ENCODE results near the gene SERTAD1. TPM values are rescaled to one million over a fixed set of nuclear protein-coding genes. Genes with fewer than 3 reads are reported as not detected.

The SERTAD1 gene
- total and polyA plus RNA-seq, 2 of the 4 experiments (the other 2 are of a cell fraction), result 21.1 to 27.4 TPM

- no peak overlapping the region for H3K4me2 ChIP-seq (ENCODE audit: low read depth, low read length)
- H3K18ac ChIP-seq (ENCODE audit: low read depth, low read length), result no peak overlapping the region
- no peak overlapping the region for H2BK20ac ChIP-seq (ENCODE audit: low read depth, low read length)
- no peaks in the 10 kb centered on the region for H3K9me3 ChIP-seq (ENCODE audit: control insufficient read depth, insufficient read depth, low read length)
- H2BK5ac ChIP-seq (ENCODE audit: low read depth, low read length, poor library complexity, severe bottlenecking), result no peak overlapping the region
- dilution Hi-C loops (cut with HindIII; ENCODE audit: low sequenced_read_pairs, unreplicated experiment) (no loop called here), in situ Hi-C loops (cut with MboI; ENCODE audit: low sequenced_read_pairs) (no loop called here), intact Hi-C loops (cut with micrococcal nuclease) (no loop called here)
- H3K9ac ChIP-seq (ENCODE audit: low read depth, low read length), result no peak overlapping the region
- H3K4ac ChIP-seq (ENCODE audit: low read depth, low read length), result no peak overlapping the region
- H3K56ac ChIP-seq (ENCODE audit: extremely low read depth, insufficient read depth, low read length), result no peak overlapping the region
- no peak overlapping the region for H2AK9ac ChIP-seq (replicated peaks; ENCODE audit: low read depth, low read length, poor library complexity)
- no peaks in the 10 kb centered on the region for H3K4me1 ChIP-seq (ENCODE audit: control insufficient read depth, insufficient read depth, low read length)
- H2BK15ac ChIP-seq (ENCODE audit: low read depth, low read length), result no peak overlapping the region
- H4K8ac ChIP-seq (ENCODE audit: low read depth in 2 of 2, low read length in 2 of 2), result no peak overlapping the region
- no peak overlapping the region for H4K5ac ChIP-seq (ENCODE audit: low read depth, low read length)
- peaks cover 0 to 4% of the 10 kb centered on the region in 2 experiments; a peak in 1 of 4 replicates for H3K79me1 ChIP-seq (ENCODE audit: low read depth in 1 of 2, low read length in 2 of 2)
- no TSS peak for BruUV-seq (replicated peaks)
- no peak for ATAC-seq (ENCODE audit: low read depth)
- H2AK5ac ChIP-seq (ENCODE audit: low read depth, low read length), result no peak overlapping the region
- H2AFZ ChIP-seq (replicated peaks; ENCODE audit: low read length, poor library complexity), result no peak overlapping the region
- no peak overlapping the region for H4K91ac ChIP-seq (ENCODE audit: insufficient read depth, low read depth, low read length)
- TF ChIP-seq RFX5 (IDR thresholded peaks at IDR 0.05; ENCODE audit: low read depth, low read length) (no peak), USF2 (IDR thresholded peaks at IDR 0.05; ENCODE audit: low read depth, low read length) (no peak), MAZ (IDR thresholded peaks at IDR 0.05; ENCODE audit: borderline replicate concordance, low read depth, low read length) (no peak), MXI1 (IDR thresholded peaks at IDR 0.05; ENCODE audit: borderline replicate concordance, low read depth, low read length) (no peak), NFE2L2 (IDR thresholded peaks at IDR 0.05; ENCODE audit: low read depth, low read length) (no peak), FOS (IDR thresholded peaks at IDR 0.05; ENCODE audit: low read depth, low read length) (no peak), POLR2A (IDR thresholded peaks at IDR 0.05; ENCODE audit: low read depth, low read length) (no peak), RCOR1 (IDR thresholded peaks at IDR 0.05; ENCODE audit: insufficient replicate concordance, low read length) (no peak), CHD1 (IDR thresholded peaks at IDR 0.05; ENCODE audit: low read depth, low read length) (no peak), SMC3 (IDR thresholded peaks at IDR 0.05; ENCODE audit: low read depth, low read length) (no peak), ELK1 (IDR thresholded peaks at IDR 0.05; ENCODE audit: borderline replicate concordance, low read depth, low read length) (no peak), CTCF (conservative IDR thresholded peaks at IDR 0.05; ENCODE audit: low read depth, low read length) (no peak), MAFK (IDR thresholded peaks at IDR 0.05; ENCODE audit: low read depth, low read length) (no peak), CEBPB (IDR thresholded peaks at IDR 0.05; ENCODE audit: low read depth, low read length) (no peak), RAD21 (IDR thresholded peaks at IDR 0.05; ENCODE audit: low read length) (no peak), BHLHE40 (IDR thresholded peaks at IDR 0.05; ENCODE audit: low read depth, low read length) (no peak)
- peaks cover 60% of the 10 kb centered on the region for H3K36me3 ChIP-seq (ENCODE audit: control insufficient read depth, insufficient read depth, low read length)
- H3K23ac ChIP-seq (ENCODE audit: low read depth, low read length), result no peak overlapping the region
- no peak overlapping the region for H3K14ac ChIP-seq (replicated peaks; ENCODE audit: low read depth, low read length)
- DNase-seq, result no peak
- H3K9me1 ChIP-seq (ENCODE audit: insufficient read depth, low read length), result peaks cover 7% of the 10 kb centered on the region; the same call in 1 of the 2 replicates
- H3K4me3 ChIP-seq (ENCODE audit: insufficient read depth, low read depth, low read length), result no peak overlapping the region
- 95% methylated on average over 4 of the region's 17 CpGs; no CpG with 5 or more reads in 1 of the 2 experiments for WGBS, 2 experiments (ENCODE audit: extremely low coverage in 2 of 2, insufficient read length in 1 of 2)
- peaks cover 2% of the 10 kb centered on the region; the same call in 1 of the 2 replicates for H4K20me1 ChIP-seq (ENCODE audit: insufficient read depth, low read length)
- H3K27ac ChIP-seq (ENCODE audit: insufficient read depth, low read length), result no peak overlapping the region
- H3K27me3 ChIP-seq (ENCODE audit: control insufficient read depth, insufficient read depth, low read length), result no peaks in the 10 kb centered on the region
- H2BK120ac ChIP-seq (ENCODE audit: low read depth, low read length), result no peak overlapping the region
- CTCF ChIA-PET, result interaction anchor here (0.6 kb wide), 1 partner anchor 50 kb away, joined by 3 read pairs; no protein-coding TSS in a partner anchor
- POLR2A ChIA-PET (ENCODE audit: unreplicated experiment), result no interaction called here
Measured at GRCh38 chr19:40376286-40376862, 49.4 kb downstream of the SERTAD1 start.

Data from IMR-90 (cell line).